Esophagus squamous epithelium (tissue), 5 donors: ENCODE data around the gene SLC30A4. TPM values are rescaled to one million over a fixed set of nuclear protein-coding genes. Genes with fewer than 3 reads are reported as not detected.

Source experiments
- DNase-seq: peaks from one replicate; lab custom pipeline; 2025; lab: John Stamatoyannopoulos, UW
- H3K27ac ChIP-seq, 4 donors: fragments of 200-600 bp; sonication (generic); one replicate each; pipeline ENCODE4 v1.5.1; 2016 to 2019; ENCODE audit warnings: mild to moderate bottlenecking in 1 of 4
- H3K27me3 ChIP-seq, 4 donors: fragments of 200-600 bp; sonication (generic); 1 replicate in 3 of 4; 2 replicates in 1 of 4; pipeline versions ENCODE4 v1.5.1 to v1.6.0; 2017 to 2021; ENCODE audit warnings: antibody characterized with exemption in 1 of 4
- H3K36me3 ChIP-seq, 3 donors: fragments of 200-600 bp; sonication (generic); one replicate each; pipeline ENCODE4 v1.5.1; 2016 to 2019
- H3K4me1 ChIP-seq, 3 donors: fragments of 200-600 bp; sonication (generic); one replicate each; pipeline ENCODE4 v1.5.1; 2017 to 2019
- H3K4me3 ChIP-seq, 4 donors: fragments of 200-600 bp; sonication (generic); 1 replicate in 3 of 4; 2 replicates in 1 of 4; pipeline ENCODE4 v1.5.1; 2016 to 2019; ENCODE audit warnings: mild to moderate bottlenecking in 2 of 4, moderate library complexity in 1 of 4
- H3K9me3 ChIP-seq, 3 donors: fragments of 200-600 bp; sonication (generic); one replicate each; pipeline ENCODE4 v1.5.1; 2016 to 2019
- CTCF ChIP-seq, 6 experiments: fragments of 450-650 bp in 4 of 6; fragments of 200-600 bp in 2 of 6; sonication (generic) in 2 of 6; IDR thresholded peaks; one replicate each; pipeline ENCODE4 v1.5.1; 2016 to 2019; ENCODE audit warnings: antibody characterized with exemption in 6 of 6, mild to moderate bottlenecking in 4 of 6, moderate library complexity in 4 of 6
- POLR2A ChIP-seq, 4 donors: fragments of 450-650 bp; IDR thresholded peaks; one replicate each; pipeline ENCODE4 v1.6.1; 2017; ENCODE audit warnings: antibody characterized with exemption in 4 of 4, mild to moderate bottlenecking in 4 of 4, moderate library complexity in 3 of 4
- WGBS, 2 donors: methylation state at CpG; one replicate each; pipeline ENCODE4 v1.1.5; 2018; 5-methylcytosine and 5-hydroxymethylcytosine counted together
- intact Hi-C: fragments of 100-400 bp; cut with DNase I; formaldehyde crosslinking; loops from one replicate; pipeline ENCODE4 v1.15.0; 2022
- total RNA-seq, 4 donors: library from RNA; depleted of rRNA; stranded (reverse); fragments of >200 nt; gene quantifications; one replicate each; pipeline ENCODE4 v1.1.0, GENCODE V29; 2016
- donor health status: DM: yes; HTN: yes; CAD: no.

SLC30A4 gene
- total RNA-seq, 4 donors from 2014 or later = 6.3 to 8.8 (median 7.4) TPM

GRCh38 chr15:45473068-45473467, 49.5 kb downstream of the SLC30A4 start:
- Histone ChIP-seq H3K27me3 (peaks cover 0 to 43% (median 0%) of the 10 kb centered on the region in 4 donors), H3K4me3 (no peak overlapping the region), H3K9me3 (no peaks in the 10 kb centered on the region), H3K36me3 (no peaks in the 10 kb centered on the region), H3K4me1 (no peaks in the 10 kb centered on the region), H3K27ac (no peak overlapping the region)
- no peak for TF ChIP-seq CTCF (IDR thresholded peaks at IDR 0.05)
- TF ChIP-seq POLR2A (IDR thresholded peaks at IDR 0.05) = no peak
- intact Hi-C loops = no loop called here
- 66 to 70% methylated on average over 2 of the region's 2 CpGs for whole genome bisulfite sequencing, 2 donors
- no peak for DNase-seq

DNA sequence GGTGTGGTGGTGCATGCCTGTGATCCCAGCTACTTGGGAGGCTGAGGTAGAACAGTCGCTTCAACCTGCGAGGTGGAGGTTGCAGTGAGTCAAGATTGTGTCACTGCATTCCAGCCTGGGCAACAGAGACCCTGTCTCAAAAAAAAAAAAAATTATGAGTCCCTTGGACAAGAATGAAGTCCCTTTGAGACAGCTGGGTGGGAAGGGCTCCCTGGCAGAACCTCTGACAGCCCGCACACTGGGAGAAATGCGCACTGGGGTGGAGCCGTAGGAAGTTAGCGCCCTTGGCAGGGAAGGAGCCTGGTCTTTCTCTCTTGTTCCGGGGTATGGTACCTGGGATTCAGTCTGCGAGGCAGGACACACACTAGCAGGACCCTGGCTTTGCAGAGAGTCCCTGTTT, 51.4 kb downstream of the SLC30A4 start:
- WGBS, 2 donors = 71 to 73% methylated on average over 8 of the region's 8 CpGs
- TF ChIP-seq POLR2A (IDR thresholded peaks at IDR 0.05) (no peak), CTCF (IDR thresholded peaks at IDR 0.05) (no peak)
- Histone ChIP-seq H3K4me3 (no peak overlapping the region), H3K4me1 (no peaks in the 10 kb centered on the region), H3K36me3 (no peaks in the 10 kb centered on the region), H3K27me3 (peaks cover 0 to 43% (median 0%) of the 10 kb centered on the region in 4 donors), H3K9me3 (no peaks in the 10 kb centered on the region), H3K27ac (no peak overlapping the region)
- intact Hi-C loops = no loop called here
- no peak for DNase-seq

DNA sequence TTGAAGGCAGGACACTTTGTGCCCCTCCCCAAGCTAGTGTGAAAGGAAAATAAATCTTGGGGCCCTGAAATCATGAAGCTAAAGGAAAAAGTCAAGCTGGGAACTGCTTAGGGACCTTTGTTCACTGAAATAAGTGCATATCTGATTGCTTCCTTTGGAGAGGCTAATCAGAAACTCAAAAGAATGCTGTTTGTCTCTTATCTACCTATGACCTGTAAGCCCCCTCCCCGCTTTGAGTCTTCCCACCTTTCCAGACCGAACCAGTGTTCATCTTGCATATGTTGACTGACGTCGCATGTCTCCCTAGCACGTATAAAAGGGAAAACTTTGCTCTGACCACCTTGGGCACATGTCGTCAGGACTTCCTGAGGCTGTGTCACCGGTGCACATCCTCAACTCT, 53.1 kb downstream of the SLC30A4 start:
- no peaks in the 10 kb centered on the region for H3K36me3 ChIP-seq
- intact Hi-C loops = no loop called here
- H3K27me3 ChIP-seq = peaks cover 0 to 43% (median 0%) of the 10 kb centered on the region in 4 donors
- H3K27ac ChIP-seq = no peak overlapping the region
- TF ChIP-seq POLR2A (IDR thresholded peaks at IDR 0.05) = no peak
- no peak for TF ChIP-seq CTCF (IDR thresholded peaks at IDR 0.05)
- no peaks in the 10 kb centered on the region for H3K4me1 ChIP-seq
- no peak for DNase-seq
- 57 to 60% methylated on average over 7 of the region's 7 CpGs for WGBS, 2 donors
- no peak overlapping the region for H3K4me3 ChIP-seq
- H3K9me3 ChIP-seq = no peaks in the 10 kb centered on the region

GRCh38 chr15:45469027-45469426, 53.5 kb downstream of the SLC30A4 start:
- Histone ChIP-seq H3K36me3 (no peaks in the 10 kb centered on the region), H3K4me1 (no peaks in the 10 kb centered on the region), H3K27ac (no peak overlapping the region), H3K9me3 (no peaks in the 10 kb centered on the region), H3K27me3 (peaks cover 0 to 43% (median 0%) of the 10 kb centered on the region in 4 donors), H3K4me3 (no peak overlapping the region)
- 21 to 32% methylated on average over 2 of the region's 2 CpGs for WGBS, 2 donors
- intact Hi-C loops = no loop called here
- DNase-seq = no peak
- no peak for TF ChIP-seq CTCF (IDR thresholded peaks at IDR 0.05)
- TF ChIP-seq POLR2A (IDR thresholded peaks at IDR 0.05) = no peak

DNA sequence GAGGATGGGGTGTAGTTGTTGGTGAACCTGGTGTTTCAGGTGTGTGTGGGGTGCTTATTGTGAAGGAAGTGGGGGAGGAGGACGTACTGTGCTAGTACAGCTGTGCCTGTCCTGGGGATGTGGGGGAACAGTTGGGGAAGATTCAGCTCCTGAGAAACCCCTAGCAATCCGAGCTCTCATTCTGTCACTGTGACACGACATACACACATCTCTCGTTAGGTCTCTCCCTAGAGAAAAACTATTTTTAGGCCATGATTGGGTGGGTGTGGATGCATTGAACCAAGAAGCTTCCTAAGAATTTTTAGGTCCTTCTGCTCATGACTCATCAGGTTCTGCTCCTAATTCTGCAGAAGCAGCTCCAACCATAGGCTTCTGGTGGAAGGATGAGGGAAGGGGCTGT, 54.3 kb downstream of the SLC30A4 start:
- no peak for DNase-seq
- 71 to 75% methylated on average over 4 of the region's 4 CpGs for WGBS, 2 donors
- peaks cover 0 to 42% (median 0%) of the 10 kb centered on the region in 4 donors for H3K27me3 ChIP-seq
- H3K36me3 ChIP-seq = no peaks in the 10 kb centered on the region
- H3K27ac ChIP-seq = no peak overlapping the region
- H3K4me3 ChIP-seq = no peak overlapping the region
- no peaks in the 10 kb centered on the region for H3K4me1 ChIP-seq
- TF ChIP-seq POLR2A (IDR thresholded peaks at IDR 0.05) (no peak), CTCF (IDR thresholded peaks at IDR 0.05) (no peak)
- no peaks in the 10 kb centered on the region for H3K9me3 ChIP-seq
- intact Hi-C loops = no loop called here
